ENCODE results near the gene TYW1. TPM values are rescaled to one million over a fixed set of nuclear protein-coding genes. Genes with fewer than 3 reads are reported as not detected.
"Not testable (repeated sequence)": the region's sequence is repeated elsewhere in the genome, so short reads cannot be mapped to it uniquely, and the experiment has no call there.

The TYW1 gene
- polyA plus RNA-seq (ENCODE audit: insufficient read depth in 1 of 5, insufficient read length in 5 of 5, low replicate concordance in 1 of 5) = 10 to 100 TPM; 20.9 to 25.4 (median 24.0) TPM
- long read RNA-seq, donor 1, partial matches to known transcripts = 0 of 2 reads
- long read RNA-seq, donor 1, other reads (novel, unspliced or antisense) = 0 of 2 reads
- long read RNA-seq, donor 2, partial matches to known transcripts = 0 of 3 reads
- long read RNA-seq, donor 2, other reads (novel, unspliced or antisense) = 0 of 3 reads
- long read RNA-seq, donor 3, partial matches to known transcripts = 5 of 7 reads
- long read RNA-seq, donor 3, other reads (novel, unspliced or antisense) = 0 of 7 reads
- long read RNA-seq, donor 4, partial matches to known transcripts = 0 of 2 reads
- long read RNA-seq, donor 4, other reads (novel, unspliced or antisense) = 0 of 2 reads
- long read RNA-seq, donor 5, partial matches to known transcripts = 7 of 10 reads
- long read RNA-seq, donor 5, other reads (novel, unspliced or antisense) = 0 of 10 reads
- long read RNA-seq, donor 6, partial matches to known transcripts = 185 of 196 reads
- long read RNA-seq, donor 6, other reads (novel, unspliced or antisense) = 7 of 196 reads
- long read RNA-seq, donor 7, partial matches to known transcripts = 140 of 221 reads
- long read RNA-seq, donor 7, other reads (novel, unspliced or antisense) = 78 of 221 reads
- long read RNA-seq, donor 8 = 0 reads

- DNase-seq = peak; percentile 96 to 98
These were observed at the start of gene TYW1 for GRCh38 chr7:66996444-66997191. TSS of gene TYW1 (plus strand) at chr7:66996833. CDS start at chr7:66996979, 146 bp downstream.

GRCh38 chr7:66948480-66949109, 48.0 kb upstream of the TYW1 start:
- DNase-seq = no peak

GRCh38 chr7:66950311-66950710, 46.3 kb upstream of the TYW1 start:
- DNase-seq = no peak

DNA sequence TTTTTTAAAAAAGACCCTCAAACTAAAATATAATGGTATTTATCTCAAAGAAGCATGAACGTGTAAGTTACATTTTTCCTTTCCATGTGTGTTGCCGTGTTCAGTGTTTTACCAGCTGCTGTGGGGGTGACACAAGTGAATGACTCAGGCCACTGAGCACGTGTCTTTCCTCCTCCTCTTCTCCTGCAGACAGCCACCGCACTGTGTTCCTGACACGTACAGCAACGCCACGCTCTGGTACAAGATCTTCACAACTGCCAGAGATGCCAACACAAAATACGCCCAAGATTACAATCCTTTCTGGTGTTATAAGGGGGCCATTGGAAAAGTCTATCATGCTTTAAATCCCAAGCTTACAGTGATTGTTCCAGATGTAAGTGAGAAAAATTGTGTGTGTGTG, 45.9 kb upstream of the TYW1 start:
- no peak for DNase-seq

GRCh38 chr7:66952343-66953043, 44.1 kb upstream of the TYW1 start:
- DNase-seq = no peak

GRCh38 chr7:66953044-66953427, 43.6 kb upstream of the TYW1 start:
- no peak for DNase-seq

- DNase-seq = no peak
These were observed 38.9 kb upstream of the TYW1 start for GRCh38 chr7:66957595-66958290.

DNA sequence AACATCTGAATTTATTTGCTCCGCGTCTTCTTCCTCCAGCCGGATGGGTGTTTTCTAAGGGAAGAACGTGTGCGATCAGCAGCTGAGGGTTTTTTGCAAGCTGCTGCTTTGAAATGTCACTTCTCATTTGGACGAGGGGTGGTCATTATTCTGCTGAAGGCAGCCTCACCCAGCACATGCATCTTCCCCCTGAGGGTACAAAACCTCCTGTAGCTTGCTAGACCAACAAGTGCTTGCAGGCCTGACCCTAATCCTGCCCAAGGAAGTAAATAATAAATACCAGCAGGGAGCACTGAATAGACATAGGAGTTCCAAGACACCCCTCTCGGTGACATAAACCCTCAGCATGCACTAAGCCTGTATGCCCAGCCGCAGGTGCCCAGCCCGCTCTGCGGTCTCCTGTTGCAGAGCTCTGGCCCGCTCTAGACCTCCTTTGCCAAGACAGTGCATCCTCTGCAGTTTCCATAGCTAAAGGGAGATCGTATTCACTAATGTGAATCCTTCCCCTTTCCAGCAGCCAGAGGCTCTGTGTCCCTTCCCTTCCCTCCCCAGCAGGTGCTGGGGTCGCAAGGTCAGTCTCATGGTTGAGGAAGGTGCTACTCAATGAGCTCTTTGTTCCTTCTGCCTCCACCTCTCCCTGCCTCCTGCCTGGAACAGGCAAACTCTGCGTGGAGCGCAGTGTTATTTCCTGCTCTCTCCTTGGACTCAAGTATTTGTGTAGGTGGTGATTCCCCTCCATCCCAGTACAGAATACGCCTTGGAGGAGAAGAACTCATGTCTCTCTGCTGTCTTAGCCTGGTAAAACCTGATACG, 37.9 kb upstream of the TYW1 start:
- no peak for DNase-seq

DNA sequence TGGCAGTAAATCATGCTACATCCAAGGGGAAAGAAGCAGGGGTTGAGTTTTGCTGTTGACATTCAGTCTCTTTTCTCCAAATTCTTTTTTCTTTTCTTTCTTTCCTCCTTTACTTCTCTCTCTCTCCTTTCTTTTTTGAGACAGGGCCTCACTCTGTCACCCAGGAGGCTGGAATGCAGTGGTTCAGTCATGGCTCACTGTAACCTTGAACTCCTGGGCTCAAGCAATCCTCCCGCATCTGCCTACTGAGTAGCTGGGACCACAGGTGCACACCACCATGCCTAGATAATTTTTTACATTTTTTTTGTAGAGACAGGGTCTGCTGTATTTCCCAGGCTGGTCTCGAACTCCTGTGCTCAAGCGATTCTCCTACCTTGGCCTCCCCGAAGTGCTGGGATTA, 36.4 kb upstream of the TYW1 start:
- DNase-seq = no peak

DNA sequence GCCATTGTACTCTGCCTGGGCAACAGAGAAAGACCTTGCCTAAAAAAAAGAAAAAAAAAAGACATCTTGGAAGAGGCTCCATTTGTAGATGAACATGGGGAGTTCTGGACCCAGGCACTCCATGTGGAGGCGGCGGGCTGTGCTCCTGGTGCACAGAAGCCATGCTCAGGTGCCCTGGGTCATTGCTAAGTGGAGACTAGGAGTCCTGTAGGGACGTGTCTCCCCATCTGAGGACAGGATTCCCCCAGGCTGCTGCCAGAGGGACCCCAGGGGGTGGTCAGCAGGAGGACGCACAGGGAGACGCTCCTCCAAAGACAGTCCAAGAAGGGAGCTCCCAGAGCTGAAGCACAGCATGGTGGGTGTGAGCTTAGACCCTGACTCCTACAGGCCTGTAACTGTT, 35.5 kb upstream of the TYW1 start:
- DNase-seq = no peak

- DNase-seq = no peak
These were observed 32.2 kb upstream of the TYW1 start for GRCh38 chr7:66964411-66964810.

DNA sequence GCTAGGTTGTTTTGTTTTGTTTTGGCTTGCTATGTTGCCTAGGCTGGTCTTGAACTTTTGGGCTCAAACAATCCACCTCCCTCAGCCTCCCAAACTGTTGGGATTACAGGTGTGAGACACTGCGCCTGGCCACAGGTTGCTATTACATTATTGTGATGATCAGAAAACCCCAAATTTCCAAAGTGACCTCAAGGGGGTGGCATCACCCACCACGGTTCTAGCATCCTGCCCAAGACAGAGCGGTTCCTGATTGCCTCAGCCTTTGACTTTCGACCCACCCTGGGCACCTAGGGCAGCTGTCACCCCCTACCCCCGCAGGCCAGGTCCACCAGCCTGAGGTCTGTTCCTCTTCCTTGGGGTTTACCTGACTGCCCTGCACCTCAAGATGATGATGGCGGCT, 29.6 kb upstream of the TYW1 start:
- no peak for DNase-seq

DNA sequence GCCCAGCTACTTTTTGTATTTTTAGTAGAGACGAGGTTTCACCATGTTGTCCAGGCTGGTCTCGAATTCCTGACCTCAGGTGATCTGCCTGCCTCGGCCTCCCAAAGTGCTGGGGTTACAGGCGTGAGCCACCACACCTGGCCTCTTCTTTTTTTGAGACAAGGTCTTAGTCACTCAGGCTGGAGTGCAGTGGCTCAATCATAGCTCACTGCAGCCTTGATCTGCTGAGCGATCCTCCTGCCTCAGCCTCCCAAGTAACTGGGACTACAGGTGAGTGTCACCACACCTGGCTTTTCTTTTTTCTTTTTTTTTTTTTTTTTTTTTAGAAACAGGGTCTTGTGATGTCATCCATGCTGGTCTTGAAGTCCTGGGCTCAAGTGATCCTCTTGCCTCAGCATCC, 27.6 kb upstream of the TYW1 start:
- not testable (repeated sequence) for DNase-seq

DNA sequence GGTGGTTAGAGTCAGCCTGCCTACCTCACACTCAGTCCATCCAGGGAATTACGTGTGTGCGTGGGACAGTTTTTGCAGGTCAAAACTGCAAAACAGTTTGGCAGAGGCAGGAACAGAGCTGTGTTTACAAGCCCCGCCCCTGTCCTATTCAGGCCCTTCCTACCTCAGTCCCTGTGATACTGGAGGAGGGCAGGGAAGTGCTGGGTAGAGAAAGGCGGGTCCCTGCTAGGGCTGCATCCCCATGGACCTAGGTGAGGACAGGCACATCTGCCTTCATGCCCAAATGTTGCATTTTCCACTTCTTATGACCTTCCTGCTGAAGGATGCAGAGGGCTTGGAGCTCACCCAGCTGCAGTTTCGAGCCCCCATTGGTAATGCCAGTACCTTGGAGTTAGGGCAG, 26.3 kb upstream of the TYW1 start:
- DNase-seq = no peak

- no peak for DNase-seq
These were observed 21.5 kb upstream of the TYW1 start for GRCh38 chr7:66974986-66975590.

DNA sequence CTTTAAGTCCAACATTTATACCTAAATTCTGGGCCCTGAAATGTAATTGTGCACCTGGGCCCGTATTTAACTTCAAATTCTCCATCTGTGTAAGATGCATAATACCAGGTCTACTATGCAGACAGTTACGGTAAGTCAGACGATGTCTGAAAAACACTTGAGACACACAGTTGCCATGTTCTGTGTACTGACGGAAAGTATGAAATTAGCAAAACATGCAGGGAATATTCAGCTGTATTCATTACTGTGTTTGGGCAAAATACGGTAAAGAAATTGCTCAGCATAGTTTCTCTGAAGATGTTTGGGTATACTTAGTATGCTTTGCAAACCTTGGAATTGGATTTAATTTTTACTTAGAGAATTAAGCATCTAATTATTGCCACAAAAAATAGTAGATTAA, 18.3 kb upstream of the TYW1 start:
- not testable (repeated sequence) for DNase-seq

- DNase-seq = not testable (repeated sequence)
These were observed 17.6 kb upstream of the TYW1 start for GRCh38 chr7:66979013-66979412.

GRCh38 chr7:66980336-66980735, 16.3 kb upstream of the TYW1 start:
- DNase-seq = not testable (repeated sequence)

GRCh38 chr7:66989552-66989951, 7.1 kb upstream of the TYW1 start:
- not testable (repeated sequence) for DNase-seq

Data from right lung (tissue), 10 donors.